Midbrain (tissue), 1 donor: ENCODE data around the gene STX8.
"Not testable (repeated sequence)": the region's sequence is repeated elsewhere in the genome, so short reads cannot be mapped to it uniquely, and the experiment has no call there.

Experiments
- DNase-seq: peaks from one replicate; lab custom pipeline; 2025; lab: John Stamatoyannopoulos, UW

The STX8 gene

GRCh38 chr17:9575381-9576101 lies at the start of gene STX8:
STX8 (minus strand) TSS chr17:9575820; CDS start chr17:9575808, 12 bp downstream.
- peak; percentile 83 for DNase-seq

- no peak for DNase-seq
Measured at GRCh38 chr17:9622961-9623360, 47.3 kb upstream of the STX8 start.

GRCh38 chr17:9615486-9615885 lies 39.9 kb upstream of the STX8 start:
- no peak for DNase-seq

GRCh38 chr17:9612006-9612405 lies 36.4 kb upstream of the STX8 start:
- DNase-seq = no peak

- no peak for DNase-seq
Measured at GRCh38 chr17:9611557-9611956, 35.9 kb upstream of the STX8 start.

GRCh38 chr17:9607058-9607457 lies 31.4 kb upstream of the STX8 start:
- DNase-seq = not testable (repeated sequence)

GRCh38 chr17:9606453-9606852 lies 30.8 kb upstream of the STX8 start:
- no peak for DNase-seq

GRCh38 chr17:9604583-9604982 lies 29.0 kb upstream of the STX8 start:
- not testable (repeated sequence) for DNase-seq

- DNase-seq = no peak
Measured at GRCh38 chr17:9598661-9599060, 23.0 kb upstream of the STX8 start.

GRCh38 chr17:9597638-9598037 lies 22.0 kb upstream of the STX8 start:
- not testable (repeated sequence) for DNase-seq

- DNase-seq = no peak
Measured at GRCh38 chr17:9594065-9594464, 18.4 kb upstream of the STX8 start.

- DNase-seq = no peak
Measured at GRCh38 chr17:9587969-9588656, 12.5 kb upstream of the STX8 start.

GRCh38 chr17:9577373-9577709 lies 1.7 kb upstream of the STX8 start:
- peak; percentile 59 for DNase-seq

GRCh38 chr17:9576521-9577372 lies 1.1 kb upstream of the STX8 start, which contains the start of gene CFAP52:
CFAP52 (plus strand) TSS chr17:9576642; CDS start chr17:9576696, 54 bp downstream.
- peak; percentile 75 for DNase-seq

GRCh38 chr17:9571201-9571600 lies 4.4 kb downstream of the STX8 start:
- no peak for DNase-seq

GRCh38 chr17:9568957-9569588 lies 6.5 kb downstream of the STX8 start:
- DNase-seq = no peak

- no peak for DNase-seq
Measured at GRCh38 chr17:9568004-9568403, 7.6 kb downstream of the STX8 start.

- DNase-seq = not testable (repeated sequence)
Measured at GRCh38 chr17:9566739-9567138, 8.9 kb downstream of the STX8 start.

GRCh38 chr17:9566067-9566466 lies 9.6 kb downstream of the STX8 start:
- DNase-seq = no peak

GRCh38 chr17:9564104-9564503 lies 11.5 kb downstream of the STX8 start:
- no peak for DNase-seq

- DNase-seq = no peak
Measured at GRCh38 chr17:9557857-9558256, 17.8 kb downstream of the STX8 start.

GRCh38 chr17:9557161-9557755 lies 18.4 kb downstream of the STX8 start:
- DNase-seq = no peak
